K562 (cell line): ENCODE measurements around the gene LY6G5B. TPM values are rescaled to one million over a fixed set of nuclear protein-coding genes. Genes with fewer than 3 reads are reported as not detected.

Source experiments
- ATF7 ChIP-seq: fragments of 450-650 bp; IDR thresholded peaks from 2 replicates; pipeline ENCODE4 v1.7.1; 2014; ENCODE audit warnings: mild to moderate bottlenecking, moderate library complexity
- CBX5 ChIP-seq: IDR thresholded peaks from 2 replicates; pipeline ENCODE4 v1.6.1; 2014; ENCODE audit warnings: low read depth, borderline replicate concordance
- CTBP1 ChIP-seq: fragments of 450-650 bp; IDR thresholded peaks from 2 replicates; pipeline ENCODE4 v1.6.1; 2016; ENCODE audit warnings: borderline replicate concordance
- DACH1 ChIP-seq: fragments of 450-650 bp; IDR thresholded peaks from 2 replicates; pipeline ENCODE4 v1.6.1; 2018; ENCODE audit not compliant: partially characterized antibody
- ETV5 ChIP-seq: sonication (generic); formaldehyde crosslinking; IDR thresholded peaks from 2 replicates; pipeline ENCODE4 v1.4.0; 2020; ENCODE audit warnings: low read depth, mild to moderate bottlenecking, missing genetic modification reagents
- FOSL1 ChIP-seq: fragments of 200-800 bp; sonication (Bioruptor generic); conservative IDR thresholded peaks from 2 replicates; pipeline ENCODE4 v1.6.1; 2016; ENCODE audit warnings: missing genetic modification characterization, missing compliant biosample characterization
- MCM2 ChIP-seq: fragments of 450-650 bp; IDR thresholded peaks from 2 replicates; pipeline ENCODE4 v1.6.1; 2017; ENCODE audit warnings: low read depth, mild to moderate bottlenecking
- MECOM ChIP-seq: fragments of 250-450 bp; sonication (Bioruptor Pico); IDR thresholded peaks from 2 replicates; pipeline ENCODE4 v1.8.0; 2022; ENCODE audit warnings: inconsistent platforms
- MTA1 ChIP-seq: fragments of 450-650 bp; IDR thresholded peaks from 2 replicates; pipeline ENCODE4 v1.6.1; 2017; ENCODE audit warnings: borderline replicate concordance
- NELFE ChIP-seq: IDR thresholded peaks from 2 replicates; pipeline ENCODE4 v1.6.1; 2011; ENCODE audit warnings: mild to moderate bottlenecking; ENCODE audit not compliant: insufficient read depth, insufficient read length
- NFYB ChIP-seq: IDR thresholded peaks from 2 replicates; pipeline ENCODE4 v1.6.1; 2011; ENCODE audit warnings: mild to moderate bottlenecking, moderate library complexity; ENCODE audit not compliant: insufficient read length; ENCODE audit errors: extremely low read depth
- RUNX1 ChIP-seq: sonication (generic); IDR thresholded peaks from 2 replicates; pipeline ENCODE4 v1.6.1; 2016; ENCODE audit warnings: antibody characterized with exemption, low read depth
- SIRT6 ChIP-seq: IDR thresholded peaks from one replicate; pipeline ENCODE4 v1.6.1; 2012; ENCODE audit warnings: low read depth, mild to moderate bottlenecking, control low read depth, inconsistent platforms, low read length, moderate library complexity
- SRSF1 ChIP-seq: fragments of 200-400 bp; formaldehyde crosslinking; IDR thresholded peaks from 2 replicates; pipeline ENCODE4 v1.6.1; 2017; ENCODE audit warnings: mild to moderate bottlenecking, low read depth, low read length, moderate library complexity
- U2AF2 ChIP-seq: fragments of 200-400 bp; formaldehyde crosslinking; optimal IDR thresholded peaks from 2 replicates; pipeline ENCODE3; 2017; ENCODE audit warnings: low read depth, mild to moderate bottlenecking, low read length
- ZBED1 ChIP-seq: IDR thresholded peaks from 2 replicates; pipeline ENCODE4 v1.6.1; 2014
- ZNF41 ChIP-seq: fragments of 250-450 bp; sonication (Bioruptor Pico); conservative IDR thresholded peaks from 2 replicates; pipeline ENCODE4 v1.4.0; 2020; ENCODE audit warnings: mild to moderate bottlenecking
- polyA plus RNA-seq, 8 experiments: library from polyadenylated mRNA; depleted of rRNA in 4 of 8; stranded (reverse) in 5 of 8; unstranded in 3 of 8; fragments of >200 nt; fragmentation: Nextera tagmentation in 2 of 8; fragmentation: Illumina TruSeq in 1 of 8; extraction: Ambion mirVana in 2 of 8; extraction: Trizol in 1 of 8; gene quantifications; 2 replicates each; pipeline versions ENCODE4 v1.2.1 to v1.2.3, GENCODE V29; 2011 to 2014; ENCODE audit warnings: inconsistent platforms in 1 of 8, missing spikeins in 1 of 8
- total RNA-seq, 7 experiments: library from RNA; depleted of rRNA in 6 of 7; stranded (reverse); fragments of >200 nt in 6 of 7; fragmentation: Illumina TruSeq in 2 of 7; extraction: Trizol in 2 of 7; gene quantifications; 2 replicates each; pipeline versions ENCODE4 v1.2.1 to v1.2.3, GENCODE V29; 2011 to 2021; ENCODE audit warnings: low replicate concordance in 1 of 7
- TF ChIP-seq, protein P1 (sequence below), 2 experiments: fragments of 450-650 bp; formaldehyde crosslinking in 1 of 2; IDR thresholded peaks; 2 replicates each; pipeline versions ENCODE4 v1.4.0 to v1.6.1; 2014 to 2020; ENCODE audit warnings: mild to moderate bottlenecking in 2 of 2, borderline replicate concordance in 1 of 2, low read depth in 1 of 2
- TF ChIP-seq, protein P2 (sequence below), 3 experiments: fragments of 200-800 bp in 1 of 3; sonication (Bioruptor generic) in 1 of 3; sonication (generic) in 1 of 3; formaldehyde crosslinking in 1 of 3; IDR thresholded peaks; 2 replicates each; pipeline versions ENCODE4 v1.6.1 to v1.8.0; 2016 to 2022; ENCODE audit warnings: mild to moderate bottlenecking in 2 of 3, missing compliant biosample characterization in 2 of 3, missing genetic modification characterization in 2 of 3, missing genetic modification reagents in 1 of 3

The LY6G5B gene
- total and polyA plus RNA-seq, 9 of the 15 experiments (the other 6 are each of a cell fraction or from before 2014, with no cell fraction given): 6.0 to 27.0 (median 7.5) TPM

DNA sequence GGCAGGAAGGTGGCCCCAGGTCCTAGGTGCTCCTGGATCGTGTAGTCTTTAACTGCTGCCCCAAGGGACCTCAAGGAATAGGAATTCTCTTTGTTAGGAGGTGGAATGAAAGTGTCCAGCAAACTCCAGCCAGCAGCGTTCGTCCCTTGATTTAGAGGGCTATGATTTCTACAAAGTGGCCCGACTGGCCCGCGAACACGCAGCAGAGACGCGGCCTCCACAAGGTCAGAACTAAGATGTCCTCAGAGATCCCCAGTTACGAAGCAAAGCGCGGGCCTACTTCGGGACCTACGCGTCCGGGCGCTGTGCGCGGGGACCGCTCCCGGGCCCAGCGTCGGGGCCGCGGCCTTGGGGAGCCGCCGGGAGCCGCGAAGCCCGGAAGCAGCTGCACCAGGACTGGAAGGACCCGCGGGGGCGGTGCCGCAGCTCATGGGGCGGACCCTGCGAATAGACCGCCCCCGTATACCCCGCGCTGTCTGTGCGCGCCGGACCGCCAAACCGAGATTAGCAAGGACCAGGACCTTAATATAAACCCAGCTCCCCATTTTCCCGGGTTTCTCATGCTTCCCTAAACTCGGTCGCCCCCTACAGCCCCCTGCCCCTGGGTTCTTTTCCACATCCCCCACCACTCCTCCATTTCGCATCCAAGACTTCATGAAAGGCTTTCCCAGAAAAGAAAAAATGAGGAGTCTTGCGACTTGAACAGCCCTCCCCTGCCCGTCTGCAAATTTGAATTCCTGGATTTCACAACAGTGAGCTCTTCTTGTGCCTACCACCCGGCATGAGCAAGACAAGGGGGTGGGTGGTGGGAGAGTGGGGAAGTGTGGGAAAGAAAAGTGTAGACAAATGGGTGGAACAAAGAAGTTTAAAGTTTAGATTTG, 9.2 kb upstream of the LY6G5B start, which contains the start of gene C6orf47 (continued):
- TF ChIP-seq, protein P1, sequence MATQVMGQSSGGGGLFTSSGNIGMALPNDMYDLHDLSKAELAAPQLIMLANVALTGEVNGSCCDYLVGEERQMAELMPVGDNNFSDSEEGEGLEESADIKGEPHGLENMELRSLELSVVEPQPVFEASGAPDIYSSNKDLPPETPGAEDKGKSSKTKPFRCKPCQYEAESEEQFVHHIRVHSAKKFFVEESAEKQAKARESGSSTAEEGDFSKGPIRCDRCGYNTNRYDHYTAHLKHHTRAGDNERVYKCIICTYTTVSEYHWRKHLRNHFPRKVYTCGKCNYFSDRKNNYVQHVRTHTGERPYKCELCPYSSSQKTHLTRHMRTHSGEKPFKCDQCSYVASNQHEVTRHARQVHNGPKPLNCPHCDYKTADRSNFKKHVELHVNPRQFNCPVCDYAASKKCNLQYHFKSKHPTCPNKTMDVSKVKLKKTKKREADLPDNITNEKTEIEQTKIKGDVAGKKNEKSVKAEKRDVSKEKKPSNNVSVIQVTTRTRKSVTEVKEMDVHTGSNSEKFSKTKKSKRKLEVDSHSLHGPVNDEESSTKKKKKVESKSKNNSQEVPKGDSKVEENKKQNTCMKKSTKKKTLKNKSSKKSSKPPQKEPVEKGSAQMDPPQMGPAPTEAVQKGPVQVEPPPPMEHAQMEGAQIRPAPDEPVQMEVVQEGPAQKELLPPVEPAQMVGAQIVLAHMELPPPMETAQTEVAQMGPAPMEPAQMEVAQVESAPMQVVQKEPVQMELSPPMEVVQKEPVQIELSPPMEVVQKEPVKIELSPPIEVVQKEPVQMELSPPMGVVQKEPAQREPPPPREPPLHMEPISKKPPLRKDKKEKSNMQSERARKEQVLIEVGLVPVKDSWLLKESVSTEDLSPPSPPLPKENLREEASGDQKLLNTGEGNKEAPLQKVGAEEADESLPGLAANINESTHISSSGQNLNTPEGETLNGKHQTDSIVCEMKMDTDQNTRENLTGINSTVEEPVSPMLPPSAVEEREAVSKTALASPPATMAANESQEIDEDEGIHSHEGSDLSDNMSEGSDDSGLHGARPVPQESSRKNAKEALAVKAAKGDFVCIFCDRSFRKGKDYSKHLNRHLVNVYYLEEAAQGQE (IDR thresholded peaks at IDR 0.05; ENCODE audit: borderline replicate concordance): peak; percentile 67
- TF ChIP-seq, protein P1 (CRISPR knock-in tag; IDR thresholded peaks at IDR 0.05; ENCODE audit: low read depth): peak; percentile 92
- TF ChIP-seq, protein P2, sequence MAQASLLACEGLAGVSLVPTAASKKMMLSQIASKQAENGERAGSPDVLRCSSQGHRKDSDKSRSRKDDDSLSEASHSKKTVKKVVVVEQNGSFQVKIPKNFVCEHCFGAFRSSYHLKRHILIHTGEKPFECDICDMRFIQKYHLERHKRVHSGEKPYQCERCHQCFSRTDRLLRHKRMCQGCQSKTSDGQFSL (CRISPR knock-in tag; IDR thresholded peaks at IDR 0.05): peak; percentile 56; the same call in 1 of the 2 replicates
- TF ChIP-seq, protein P2 (tag; IDR thresholded peaks at IDR 0.05): no peak; a peak in 1 of 4 replicates
- TF ChIP-seq ATF7 (peak; percentile 85), MCM2 (no peak), NELFE (no peak), DACH1 (no peak), FOSL1 (no peak), ZBED1 (0 out of 2 replicates have a peak, but pooled peaks have one; percentile 70), NFYB (no peak), CTBP1 (peak; percentile 80), ZNF41 (CRISPR knock-in tag) (no peak), ETV5 (CRISPR knock-in tag) (peak; percentile 97), RUNX1 (peak; percentile 85; the same call in 1 of the 2 replicates), SIRT6 (no peak), SRSF1 (no peak), MTA1 (no peak), CBX5 (no peak), U2AF2 (no peak), MECOM (CRISPR knock-in tag) (peak; percentile 76; the same call in 1 of the 2 replicates)
